Stimulated activated CD4-positive, alpha-beta T cell treated with anti-CD3 and anti-CD28 coated beads, Interleukin-15, amount 100 ng/mL, for 1 hour (primary cell): Measurements from ENCODE around the gene CEP135.
"Not testable (repeated sequence)": the region's sequence is repeated elsewhere in the genome, so short reads cannot be mapped to it uniquely, and the experiment has no call there.

ENCODE experiments used
- DNase-seq, 2 donors: peaks; one replicate each; pipeline ENCODE4 v3.0.0-alpha.2; 2020; ENCODE audit warnings: low read depth in 1 of 2, low spot score in 1 of 2

CEP135 gene

GRCh38 chr4:55948726-55949481 lies at the start of gene CEP135:
CEP135 (plus strand) TSS chr4:55948945; CDS start chr4:55952131, 3,186 bp downstream.
- peak; percentile 86 to 88 for DNase-seq

GRCh38 chr4:55902677-55903076 lies 46.1 kb upstream of the CEP135 start:
- no peak for DNase-seq

GRCh38 chr4:55903577-55903976 lies 45.2 kb upstream of the CEP135 start:
- no peak for DNase-seq

GRCh38 chr4:55904576-55904975 lies 44.2 kb upstream of the CEP135 start:
- no peak for DNase-seq

GRCh38 chr4:55906323-55906722 lies 42.4 kb upstream of the CEP135 start:
- no peak for DNase-seq

GRCh38 chr4:55906989-55907388 lies 41.8 kb upstream of the CEP135 start:
- no peak for DNase-seq

GRCh38 chr4:55907469-55907868 lies 41.3 kb upstream of the CEP135 start:
- no peak for DNase-seq

GRCh38 chr4:55910140-55910539 lies 38.6 kb upstream of the CEP135 start:
- DNase-seq, result no peak

- no peak for DNase-seq
Measured at GRCh38 chr4:55912249-55912648, 36.5 kb upstream of the CEP135 start.

GRCh38 chr4:55920571-55920970 lies 28.2 kb upstream of the CEP135 start:
- DNase-seq, result no peak

- no peak for DNase-seq
Measured at GRCh38 chr4:55921093-55921492, 27.7 kb upstream of the CEP135 start.

GRCh38 chr4:55925241-55925640 lies 23.5 kb upstream of the CEP135 start:
- DNase-seq, result no peak

- DNase-seq, result no peak
Measured at GRCh38 chr4:55926610-55927009, 22.1 kb upstream of the CEP135 start.

- DNase-seq, result no peak
Measured at GRCh38 chr4:55927803-55928437, 20.8 kb upstream of the CEP135 start.

- DNase-seq, result no peak
Measured at GRCh38 chr4:55928846-55929245, 19.9 kb upstream of the CEP135 start.

GRCh38 chr4:55931043-55931442 lies 17.7 kb upstream of the CEP135 start:
- no peak for DNase-seq

- DNase-seq, result no peak
Measured at GRCh38 chr4:55931833-55932232, 16.9 kb upstream of the CEP135 start.

GRCh38 chr4:55932511-55932910 lies 16.2 kb upstream of the CEP135 start:
- no peak for DNase-seq

GRCh38 chr4:55933611-55934010 lies 15.1 kb upstream of the CEP135 start:
- DNase-seq, result no peak

GRCh38 chr4:55935907-55936306 lies 12.8 kb upstream of the CEP135 start:
- DNase-seq, result not testable (repeated sequence)

- DNase-seq, result no peak
Measured at GRCh38 chr4:55938481-55938880, 10.3 kb upstream of the CEP135 start.

- no peak for DNase-seq
Measured at GRCh38 chr4:55939421-55939820, 9.3 kb upstream of the CEP135 start.

- no peak for DNase-seq
Measured at GRCh38 chr4:55941881-55942396, 6.8 kb upstream of the CEP135 start.
